ENCODE results near the gene TIMM13.

The TIMM13 gene

DNA sequence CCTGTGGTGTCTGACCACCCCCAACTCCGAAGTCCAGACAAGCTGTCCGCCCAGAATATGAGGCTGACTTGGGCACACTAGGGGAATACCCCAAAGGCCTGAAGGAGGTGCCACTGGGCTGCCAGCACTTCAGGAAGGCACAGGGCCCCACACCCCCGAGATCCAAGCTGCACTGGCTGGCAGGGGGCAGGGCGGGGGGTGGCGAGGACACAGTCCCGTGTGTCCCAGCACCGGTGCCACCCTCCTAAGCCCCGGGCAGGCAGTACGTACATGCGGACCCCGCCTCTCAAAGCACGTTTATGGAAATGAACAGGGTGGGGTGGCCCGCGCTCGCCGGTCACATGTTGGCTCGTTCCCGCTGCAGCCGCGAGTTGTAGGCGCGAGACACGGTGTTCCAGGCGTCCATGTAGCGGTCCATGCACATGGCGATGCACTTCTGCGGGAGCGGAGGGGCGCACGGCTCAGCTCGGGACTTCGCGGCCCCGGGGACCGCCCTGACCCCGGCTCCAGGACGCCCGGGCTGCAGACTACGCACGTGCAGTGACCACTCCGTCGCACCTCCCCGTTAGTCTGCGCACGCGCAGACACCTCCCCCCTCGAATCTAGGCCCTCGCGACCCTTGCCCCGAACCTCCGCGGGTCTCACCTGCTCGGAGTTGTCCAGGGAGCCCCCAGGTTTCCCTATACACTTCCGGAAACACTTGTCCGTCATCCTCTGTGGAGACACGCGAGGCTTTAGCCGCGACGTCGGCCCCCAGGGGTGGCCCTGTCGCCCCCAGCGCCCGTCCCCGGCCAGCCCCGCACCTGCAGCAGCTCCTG, 566 bp downstream of the TIMM13 start:
- Histone ChIP-seq H3K27me3 (replicated peaks; ENCODE audit: control insufficient read depth, insufficient read depth, low read length) (no peaks in the 10 kb centered on the region), H3K4me3 (replicated peaks; ENCODE audit: low read depth, low read length) (peak overlapping the region; percentile 88), H3K36me3 (ENCODE audit: control insufficient read depth, insufficient read depth, low read length) (peaks cover 19% of the 10 kb centered on the region)
- DNase-seq (ENCODE audit: extremely low read depth, insufficient read length) = no peak
- TF ChIP-seq CTCF (IDR thresholded peaks at IDR 0.05; ENCODE audit: insufficient read depth, low read length, poor library complexity, severe bottlenecking) = no peak

- peaks cover 14% of the 10 kb centered on the region for H3K36me3 ChIP-seq (ENCODE audit: control insufficient read depth, insufficient read depth, low read length)
- no peak for DNase-seq (ENCODE audit: extremely low read depth, insufficient read length)
- TF ChIP-seq CTCF (IDR thresholded peaks at IDR 0.05; ENCODE audit: insufficient read depth, low read length, poor library complexity, severe bottlenecking) = no peak
- no peaks in the 10 kb centered on the region for H3K27me3 ChIP-seq (replicated peaks; ENCODE audit: control insufficient read depth, insufficient read depth, low read length)
- H3K4me3 ChIP-seq (replicated peaks; ENCODE audit: low read depth, low read length) = peak overlapping the region; percentile 88
Observed at GRCh38 chr19:2425622-2426581, 1.5 kb downstream of the TIMM13 start.

- TF ChIP-seq CTCF (IDR thresholded peaks at IDR 0.05; ENCODE audit: insufficient read depth, low read length, poor library complexity, severe bottlenecking) = no peak
- no peak overlapping the region for H3K4me3 ChIP-seq (replicated peaks; ENCODE audit: low read depth, low read length)
- H3K27me3 ChIP-seq (replicated peaks; ENCODE audit: control insufficient read depth, insufficient read depth, low read length) = no peaks in the 10 kb centered on the region
- no peak for DNase-seq (ENCODE audit: extremely low read depth, insufficient read length)
- peaks cover 9% of the 10 kb centered on the region for H3K36me3 ChIP-seq (ENCODE audit: control insufficient read depth, insufficient read depth, low read length)
Observed at GRCh38 chr19:2424686-2425621, 2.4 kb downstream of the TIMM13 start.

DNA sequence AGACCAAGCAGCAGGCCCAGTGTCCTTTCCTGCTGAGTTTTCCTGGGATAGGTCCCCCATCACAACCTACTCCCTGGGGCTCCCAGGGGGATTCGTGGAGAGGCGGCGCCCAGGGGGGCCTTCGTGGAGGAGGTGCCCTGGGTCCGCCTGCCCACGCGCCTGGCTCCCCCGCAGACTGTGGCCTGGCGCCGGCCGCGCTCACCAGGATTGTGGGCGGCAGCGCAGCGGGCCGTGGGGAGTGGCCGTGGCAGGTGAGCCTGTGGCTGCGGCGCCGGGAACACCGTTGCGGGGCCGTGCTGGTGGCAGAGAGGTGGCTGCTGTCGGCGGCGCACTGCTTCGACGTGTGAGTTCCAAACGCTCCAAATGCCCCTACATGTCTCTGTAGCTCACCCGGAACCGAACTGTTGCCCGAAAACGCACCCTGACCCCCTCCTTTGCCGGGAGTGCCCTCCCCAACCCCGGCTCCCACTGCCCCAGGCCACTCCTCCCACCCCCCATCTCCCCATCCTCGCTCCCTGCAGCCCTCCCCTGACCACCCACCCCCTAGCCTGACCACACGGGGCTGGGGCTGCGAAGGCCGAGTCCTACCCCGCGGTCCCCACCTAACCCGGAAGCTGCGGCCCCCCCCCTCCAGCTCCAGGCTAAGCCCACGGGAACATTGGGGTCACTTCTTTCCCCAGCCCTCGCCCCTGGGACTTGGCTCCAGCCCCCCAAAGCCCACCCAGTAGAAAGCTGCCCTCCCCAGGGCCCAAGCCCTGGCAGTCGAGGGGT, 3.3 kb downstream of the TIMM13 start:
- no peak overlapping the region for H3K4me3 ChIP-seq (replicated peaks; ENCODE audit: low read depth, low read length)
- no peaks in the 10 kb centered on the region for H3K27me3 ChIP-seq (replicated peaks; ENCODE audit: control insufficient read depth, insufficient read depth, low read length)
- no peak for DNase-seq (ENCODE audit: extremely low read depth, insufficient read length)
- peaks cover 6% of the 10 kb centered on the region for H3K36me3 ChIP-seq (ENCODE audit: control insufficient read depth, insufficient read depth, low read length)
- no peak for TF ChIP-seq CTCF (IDR thresholded peaks at IDR 0.05; ENCODE audit: insufficient read depth, low read length, poor library complexity, severe bottlenecking)

Data from GM06990 (cell line).